HG03135 (cell line): ENCODE results near the gene PARD6G.

Experiments used
- ATAC-seq: cut with Tn5 transposase; IDR thresholded peaks from one replicate; pipeline ENCODE4 v1.9.1; 2021; ENCODE audit warnings: mild to moderate bottlenecking, moderate library complexity; ENCODE audit not compliant: unreplicated experiment

The PARD6G gene

DNA sequence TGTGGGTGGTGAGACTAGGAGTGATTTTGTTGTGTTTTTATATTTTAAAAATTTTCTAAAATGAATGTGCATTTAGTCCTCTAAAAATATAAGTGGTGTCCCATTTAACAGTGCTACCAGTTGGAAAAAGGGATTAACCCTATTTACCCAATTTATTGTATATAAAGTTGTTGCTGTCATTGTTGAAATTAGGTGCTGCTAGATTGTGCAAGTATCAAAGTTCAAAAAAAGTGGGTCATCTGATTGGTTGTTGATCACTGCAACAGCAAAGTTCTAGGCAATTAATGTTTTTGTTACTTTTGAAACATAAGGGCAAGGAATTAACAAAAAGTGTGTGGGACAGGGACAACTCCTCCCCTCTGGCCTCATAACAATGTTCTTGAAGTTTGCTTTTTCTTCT is 97.6 kb downstream of the PARD6G start:
- no peak for ATAC-seq

DNA sequence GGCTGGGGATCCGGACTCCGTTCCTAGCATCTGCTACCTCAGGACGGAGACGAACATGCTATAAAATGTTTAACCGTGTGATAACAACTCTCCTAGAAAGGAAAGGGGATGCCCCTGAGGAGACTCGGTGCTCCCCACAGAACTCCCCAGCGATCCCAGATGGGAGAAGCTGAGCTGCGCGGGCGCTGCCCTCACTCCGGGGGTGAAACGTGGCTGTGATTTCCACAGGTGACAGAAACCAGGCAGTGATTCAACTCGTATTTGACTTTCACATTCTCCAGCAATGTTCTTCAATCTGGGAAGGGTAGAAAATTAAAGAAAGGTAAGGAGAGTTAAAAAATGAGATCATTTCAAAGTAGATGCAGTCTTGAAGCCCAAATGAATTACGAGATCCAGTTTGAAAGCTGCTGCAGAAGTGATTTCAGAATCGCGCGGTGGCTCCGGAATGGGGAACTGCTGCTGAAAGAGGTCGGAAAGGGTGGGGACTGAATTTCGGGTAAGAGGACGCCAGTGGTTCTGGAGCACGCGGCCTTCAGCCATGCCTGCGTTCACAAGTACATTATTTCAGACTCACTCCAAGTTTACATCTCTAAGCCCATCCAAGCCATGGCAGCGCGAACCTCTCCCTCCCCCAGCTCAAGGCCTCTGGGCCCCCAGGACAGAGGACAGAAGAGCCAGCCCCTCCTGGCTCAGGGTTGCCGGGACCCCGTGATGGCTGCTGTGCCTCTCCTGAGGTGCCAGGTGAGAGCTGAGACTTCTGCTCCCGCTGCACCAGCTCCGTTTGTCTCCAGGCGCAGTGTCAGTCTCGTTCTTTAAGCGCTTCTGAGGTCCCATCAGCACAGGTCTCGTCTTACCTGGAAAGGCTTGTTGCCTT is 98.8 kb downstream of the PARD6G start:
- ATAC-seq: peak; percentile 6

DNA sequence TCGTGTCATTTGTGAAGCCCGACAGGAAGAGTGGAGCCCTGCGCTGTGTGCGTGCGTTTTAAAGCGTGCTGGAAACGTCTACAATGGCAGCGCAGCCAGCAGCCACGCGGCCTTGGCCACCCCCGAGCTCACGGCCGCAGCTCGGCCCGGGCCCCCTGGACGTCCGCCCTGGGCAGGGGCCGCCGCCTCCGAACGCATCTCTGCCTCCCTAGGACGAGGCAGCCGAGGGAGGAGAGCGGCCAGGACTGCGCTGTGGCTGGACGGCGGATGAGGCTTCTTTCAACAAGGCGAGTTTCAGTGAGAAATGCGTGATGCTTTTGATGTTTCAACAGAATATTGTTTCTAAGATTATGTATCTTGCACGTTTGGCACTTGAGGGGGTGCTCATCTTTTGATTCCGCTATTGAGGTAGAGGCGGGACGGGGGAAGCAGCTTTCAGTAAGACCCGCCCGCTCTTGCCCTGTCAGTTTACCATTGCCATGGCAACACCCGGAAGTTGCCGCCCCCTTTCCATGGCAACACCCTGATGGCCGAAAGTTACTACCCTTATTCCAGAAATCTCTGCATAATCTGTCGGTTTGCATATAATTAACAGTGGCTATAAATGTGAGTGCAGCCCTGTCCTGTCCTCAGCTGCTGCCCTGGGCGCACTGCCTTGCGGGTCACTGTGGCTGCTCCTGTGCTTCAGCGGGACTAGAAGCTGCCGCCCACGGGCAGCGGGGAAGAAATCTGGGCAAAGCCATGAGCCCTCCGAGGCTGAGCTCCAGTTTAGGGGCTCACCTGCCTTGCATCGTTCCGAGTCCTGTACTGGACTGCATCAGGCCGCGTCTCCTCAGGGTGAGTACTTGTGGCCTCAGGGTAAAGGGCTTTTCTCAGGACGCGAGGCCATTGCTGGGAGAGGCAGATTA is 99.6 kb downstream of the PARD6G start:
- peak; percentile 78 for ATAC-seq

DNA sequence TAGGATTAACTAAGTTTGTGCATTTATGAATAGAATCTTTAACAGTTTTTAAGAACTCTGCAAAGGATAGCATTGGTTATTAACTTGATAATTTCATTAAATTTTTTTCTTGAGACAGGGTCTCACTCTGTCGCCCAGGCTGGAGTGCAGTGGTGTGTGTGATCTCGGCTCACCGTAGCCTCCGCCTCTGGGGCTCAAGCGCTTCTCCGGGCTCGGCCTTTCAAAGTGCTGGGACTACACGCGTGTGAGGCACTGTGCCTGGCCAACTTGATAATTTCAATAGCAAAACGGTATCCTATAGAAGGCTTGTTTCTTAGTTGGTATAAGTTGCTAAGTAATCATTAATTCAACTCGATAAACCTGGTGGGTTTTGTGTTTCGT is 100.3 kb downstream of the PARD6G start:
- ATAC-seq: peak; percentile 34

DNA sequence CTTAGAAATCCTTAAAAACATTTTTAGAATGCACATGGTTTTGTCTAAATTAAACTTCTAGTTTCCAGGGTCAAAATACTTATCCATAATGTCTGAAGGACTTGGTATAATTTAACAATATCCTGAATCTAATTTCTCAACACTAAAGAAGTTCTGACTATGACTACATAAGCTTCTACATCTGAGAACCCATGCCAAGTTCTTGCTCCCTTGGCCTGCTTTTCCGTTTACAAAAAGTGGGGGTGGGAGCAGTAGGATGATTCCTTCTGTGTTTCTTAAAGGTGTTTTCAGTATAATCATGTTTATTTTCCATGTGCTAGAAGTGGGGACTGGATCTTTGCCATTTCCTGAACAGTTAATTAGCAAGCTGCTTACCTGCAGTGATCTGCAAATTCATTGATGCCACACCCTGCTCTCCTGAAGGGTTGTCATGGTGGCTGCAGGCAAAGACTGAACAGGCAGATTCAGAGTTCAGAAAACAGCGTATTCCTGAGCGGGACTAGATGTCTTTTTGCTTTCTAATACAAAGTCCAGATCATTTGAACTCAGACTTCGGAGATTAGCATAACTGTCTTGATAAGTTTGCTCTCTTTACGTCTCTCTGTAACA is 102.0 kb downstream of the PARD6G start:
- no peak for ATAC-seq

DNA sequence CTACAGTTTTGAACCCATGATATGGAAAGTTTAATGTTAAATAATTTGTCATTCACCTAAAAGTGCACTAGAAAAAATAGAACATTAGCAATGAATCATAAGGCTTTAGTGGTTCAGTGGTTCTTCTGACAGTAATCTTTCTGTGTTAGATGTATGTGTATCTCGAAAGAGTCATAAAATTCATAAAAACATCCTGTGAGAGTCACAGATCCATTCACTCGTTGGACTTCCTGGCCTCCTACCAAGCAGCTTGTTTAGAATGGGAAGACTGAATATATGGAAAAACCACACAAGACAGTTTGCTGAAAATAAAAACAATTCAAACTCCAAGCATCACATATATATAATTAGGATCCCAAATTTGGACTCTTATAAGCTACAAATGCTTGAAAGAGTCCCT is 103.4 kb downstream of the PARD6G start:
- no peak for ATAC-seq

DNA sequence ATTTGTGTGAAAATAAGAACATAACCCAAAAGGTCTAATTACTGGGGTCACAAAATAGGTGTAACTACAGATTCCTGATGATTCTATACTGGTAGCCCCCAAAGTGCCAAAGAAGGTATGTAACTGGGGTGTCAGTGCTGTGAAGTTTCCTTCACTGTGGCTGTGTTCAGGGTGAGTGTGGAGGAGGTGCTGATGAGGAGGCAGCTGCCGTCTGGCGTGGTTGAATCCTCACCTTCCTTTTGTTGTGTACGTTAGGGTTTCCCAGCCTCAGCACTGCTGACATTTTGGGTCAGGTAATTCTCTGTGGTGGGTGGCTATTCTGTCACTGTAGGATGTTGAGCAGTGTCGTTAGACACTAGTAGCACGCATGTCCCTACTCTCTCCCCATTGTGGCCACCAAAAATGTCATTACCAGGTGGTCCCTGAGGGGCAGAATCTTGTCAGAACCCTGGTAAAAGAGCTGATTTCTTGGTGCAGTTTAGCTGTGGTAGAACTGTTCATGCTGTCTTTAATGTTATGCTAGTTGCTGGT is 106.8 kb downstream of the PARD6G start:
- ATAC-seq: no peak

DNA sequence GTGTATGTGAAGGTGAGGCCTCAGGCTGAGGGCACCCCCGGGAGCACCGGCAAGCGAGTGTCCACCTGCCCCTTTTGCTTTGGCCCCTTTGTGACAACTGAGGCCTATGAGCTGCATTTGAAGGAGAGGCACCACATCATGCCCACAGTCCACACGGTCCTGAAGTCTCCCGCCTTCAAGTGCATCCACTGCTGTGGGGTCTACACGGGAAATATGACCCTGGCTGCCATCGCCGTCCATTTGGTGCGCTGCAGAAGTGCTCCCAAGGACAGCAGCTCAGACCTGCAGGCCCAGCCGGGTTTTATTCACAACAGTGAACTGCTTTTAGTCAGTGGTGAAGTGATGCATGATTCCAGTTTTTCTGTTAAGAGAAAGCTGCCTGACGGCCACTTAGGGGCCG is 109.3 kb downstream of the PARD6G start:
- no peak for ATAC-seq

DNA sequence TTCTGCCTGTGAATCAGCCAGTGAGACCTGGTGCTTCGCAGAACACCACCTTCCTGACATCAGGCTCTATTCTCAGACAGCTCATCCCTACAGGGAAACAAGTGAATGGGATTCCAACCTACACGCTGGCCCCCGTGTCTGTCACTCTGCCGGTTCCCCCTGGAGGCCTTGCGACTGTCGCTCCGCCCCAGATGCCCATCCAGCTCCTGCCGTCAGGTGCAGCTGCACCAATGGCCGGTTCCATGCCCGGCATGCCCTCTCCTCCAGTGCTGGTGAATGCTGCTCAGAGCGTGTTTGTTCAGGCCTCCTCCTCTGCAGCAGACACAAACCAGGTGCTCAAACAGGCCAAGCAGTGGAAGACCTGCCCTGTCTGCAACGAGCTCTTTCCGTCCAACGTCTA is 110.2 kb downstream of the PARD6G start:
- ATAC-seq: no peak

DNA sequence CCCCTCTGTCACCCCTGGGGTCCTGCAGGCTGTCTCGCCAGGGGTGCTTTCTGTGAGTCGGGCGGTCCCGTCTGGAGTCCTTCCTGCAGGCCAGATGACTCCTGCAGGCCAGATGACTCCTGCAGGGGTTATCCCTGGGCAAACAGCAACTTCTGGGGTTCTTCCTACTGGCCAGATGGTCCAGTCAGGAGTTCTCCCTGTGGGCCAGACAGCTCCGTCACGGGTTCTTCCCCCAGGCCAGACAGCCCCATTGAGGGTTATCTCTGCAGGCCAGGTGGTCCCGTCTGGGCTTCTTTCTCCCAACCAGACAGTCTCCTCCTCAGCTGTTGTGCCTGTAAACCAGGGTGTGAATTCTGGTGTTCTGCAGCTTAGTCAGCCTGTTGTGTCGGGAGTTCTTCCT is 110.6 kb downstream of the PARD6G start:
- ATAC-seq: no peak

DNA sequence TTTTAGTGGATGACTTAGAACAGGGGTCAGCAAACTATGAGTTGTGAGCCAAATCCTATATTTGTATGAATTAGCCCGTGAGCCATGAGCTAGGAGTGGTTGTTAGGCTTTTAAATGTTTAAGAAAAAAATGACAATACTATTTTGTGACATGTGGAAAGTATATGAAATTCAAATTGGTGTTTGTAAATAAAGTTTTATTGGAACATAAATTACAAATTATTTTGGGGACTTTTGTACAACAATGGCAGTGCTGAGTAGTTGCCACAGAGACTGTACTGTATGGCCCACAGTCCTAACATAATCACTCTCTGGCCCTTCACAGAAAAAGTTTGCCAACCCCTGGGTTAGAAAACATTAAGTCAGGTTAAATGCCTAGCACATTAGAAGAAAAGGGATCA is 112.2 kb downstream of the PARD6G start:
- ATAC-seq: no peak

DNA sequence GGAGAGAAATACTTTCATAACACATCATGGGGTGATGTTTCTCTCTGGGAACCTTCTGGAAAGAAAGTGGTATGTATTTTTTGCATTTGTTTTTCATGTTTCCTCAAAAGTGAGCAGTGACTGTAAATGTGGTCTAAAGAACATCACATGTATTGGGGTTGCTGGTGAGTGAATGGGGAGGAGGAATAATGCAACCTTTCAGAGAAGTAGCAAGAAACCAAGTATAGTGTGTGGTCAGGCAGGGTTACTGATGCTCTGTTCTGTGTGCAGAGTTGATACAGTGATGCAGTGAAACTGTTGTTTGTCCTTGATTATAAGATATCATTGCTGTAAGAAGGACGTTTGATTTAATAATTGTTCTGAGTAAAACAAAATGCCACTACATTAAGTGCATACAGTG is 114.2 kb downstream of the PARD6G start:
- no peak for ATAC-seq

DNA sequence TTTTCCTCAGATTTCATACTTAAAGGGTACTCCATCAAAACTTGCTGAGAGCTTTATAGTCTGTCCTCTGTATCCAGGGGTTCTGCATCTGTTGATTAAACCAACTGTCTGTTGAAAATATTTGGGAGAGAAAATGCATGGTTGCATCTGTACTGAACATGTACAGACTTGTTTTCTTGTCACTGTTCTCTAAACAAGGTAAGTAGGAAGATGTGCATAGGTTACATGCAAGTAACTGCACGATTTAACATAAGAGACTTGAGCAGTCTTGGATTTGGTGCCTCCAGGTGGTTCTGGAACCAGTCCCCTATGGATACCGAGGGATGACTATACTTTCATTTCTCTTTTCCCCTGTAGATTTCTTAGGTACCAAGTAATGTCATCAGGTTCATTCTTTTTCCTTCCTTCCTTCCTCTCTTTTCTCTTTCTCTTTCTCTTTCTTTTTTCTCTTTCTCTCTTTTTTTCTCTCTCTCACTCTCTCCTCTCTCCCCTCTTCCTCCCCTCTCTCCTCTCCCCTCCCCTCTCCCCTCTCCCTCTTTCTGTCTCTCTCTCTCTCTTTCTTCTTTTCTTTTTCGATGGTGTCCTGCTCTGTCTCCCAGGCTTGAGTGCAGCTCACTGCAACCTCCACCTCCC is 115.0 kb downstream of the PARD6G start:
- no peak for ATAC-seq

DNA sequence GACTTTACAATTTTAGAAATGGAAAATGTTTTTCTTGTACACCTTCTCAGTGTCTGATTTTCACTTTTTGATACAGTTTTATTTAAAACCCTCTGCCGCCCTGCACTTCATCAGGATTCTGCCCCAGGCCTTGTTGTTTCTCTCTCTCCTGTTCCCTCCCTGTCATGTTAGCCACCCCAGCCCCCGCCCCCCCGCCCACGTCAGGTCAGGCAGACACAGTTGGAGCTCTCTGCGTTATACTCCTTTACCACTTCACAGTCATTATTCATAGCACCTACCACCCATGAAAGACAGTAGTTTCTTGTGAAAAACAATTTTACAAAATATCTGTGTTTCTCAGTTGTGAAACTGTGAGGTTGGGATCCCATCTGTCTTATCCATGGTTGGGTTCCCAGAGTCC is 116.8 kb downstream of the PARD6G start:
- no peak for ATAC-seq

DNA sequence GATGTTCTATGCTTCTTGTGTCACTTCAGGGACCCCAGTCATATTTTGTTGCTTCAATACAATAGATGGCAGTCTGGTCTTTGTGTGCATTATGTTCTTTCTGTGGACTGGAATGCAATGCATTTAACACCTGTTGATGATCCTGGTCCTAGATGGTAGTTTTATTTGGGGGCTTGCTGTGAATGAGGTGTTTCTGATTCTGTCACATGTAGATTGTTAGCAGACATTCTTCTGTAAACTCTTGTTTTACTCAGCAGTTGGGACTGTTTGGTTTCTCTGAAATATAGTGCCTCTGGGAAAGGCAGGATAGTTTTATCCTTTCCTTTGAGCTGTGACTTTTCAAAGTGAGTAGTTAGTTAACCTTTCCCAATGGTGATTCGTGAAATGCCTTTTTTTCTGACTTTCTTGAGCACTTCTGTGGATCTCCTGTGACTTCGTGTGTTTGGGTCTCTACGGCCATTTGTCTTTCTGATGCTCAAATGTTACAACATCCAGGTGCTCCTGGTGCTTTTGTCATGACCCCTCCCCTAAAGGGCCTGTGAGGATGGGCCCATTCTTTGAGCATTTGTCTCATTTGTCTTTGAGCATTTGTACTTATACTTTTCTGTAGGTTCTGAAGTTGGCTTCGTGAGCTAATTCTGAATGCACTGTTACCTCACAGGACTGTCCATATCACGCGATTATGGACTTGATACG is 117.5 kb downstream of the PARD6G start:
- no peak for ATAC-seq

DNA sequence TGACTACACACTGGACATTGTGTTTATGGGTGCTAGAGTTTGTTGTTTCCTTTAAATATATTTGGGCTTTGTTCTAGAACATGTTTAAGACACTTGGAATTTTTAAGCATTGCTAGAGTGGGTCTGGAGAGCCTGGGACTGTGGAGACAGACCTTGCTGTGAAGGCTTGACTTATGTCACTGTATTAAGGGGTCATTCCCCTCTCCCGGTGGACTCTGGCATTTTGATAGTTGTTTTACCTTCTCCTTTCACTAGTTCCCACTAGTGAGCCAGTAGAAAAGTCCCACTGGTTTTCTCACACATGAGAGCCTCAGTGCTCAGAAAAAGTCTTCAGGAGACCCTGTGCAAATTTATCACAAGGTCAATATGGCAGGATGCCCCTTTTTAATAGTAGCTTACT is 119.7 kb downstream of the PARD6G start:
- ATAC-seq: no peak

DNA sequence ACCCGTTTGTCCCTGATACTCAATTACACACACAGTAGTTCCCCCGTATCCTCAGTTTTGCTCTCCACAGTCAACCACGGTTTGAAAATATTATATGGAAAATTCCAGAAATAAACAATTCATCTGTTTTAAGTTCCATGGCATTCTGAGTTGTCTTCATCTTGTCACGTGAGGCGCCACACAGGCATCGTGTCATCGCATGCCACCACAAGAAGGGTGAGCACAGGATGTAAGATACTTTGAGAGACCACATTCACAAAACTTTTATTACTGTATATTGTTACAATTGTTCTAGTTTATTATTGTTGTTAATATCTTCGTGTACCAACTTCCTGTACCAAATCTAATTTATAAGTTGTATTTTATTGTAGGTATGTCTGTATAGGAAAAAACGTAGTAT is 120.5 kb downstream of the PARD6G start:
- ATAC-seq: no peak

DNA sequence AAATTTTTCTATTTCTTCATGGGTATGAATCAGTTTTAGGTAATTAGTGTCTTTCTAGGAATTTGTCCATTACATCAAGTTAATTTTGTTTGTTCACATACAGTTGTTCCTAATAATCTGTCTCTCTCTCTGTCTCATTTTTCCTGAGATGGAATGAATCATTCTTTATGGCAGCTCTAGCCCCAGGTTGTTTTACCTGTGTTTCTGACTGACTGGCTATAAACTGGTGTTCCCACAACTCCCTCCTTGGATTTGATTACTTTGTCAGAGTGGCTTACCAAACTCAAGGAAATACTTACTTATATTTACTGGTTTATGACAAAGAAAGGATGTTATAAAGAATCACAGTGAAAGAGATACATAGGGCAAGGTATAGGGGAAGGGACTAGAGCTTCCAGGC is 123.2 kb downstream of the PARD6G start:
- ATAC-seq: no peak

DNA sequence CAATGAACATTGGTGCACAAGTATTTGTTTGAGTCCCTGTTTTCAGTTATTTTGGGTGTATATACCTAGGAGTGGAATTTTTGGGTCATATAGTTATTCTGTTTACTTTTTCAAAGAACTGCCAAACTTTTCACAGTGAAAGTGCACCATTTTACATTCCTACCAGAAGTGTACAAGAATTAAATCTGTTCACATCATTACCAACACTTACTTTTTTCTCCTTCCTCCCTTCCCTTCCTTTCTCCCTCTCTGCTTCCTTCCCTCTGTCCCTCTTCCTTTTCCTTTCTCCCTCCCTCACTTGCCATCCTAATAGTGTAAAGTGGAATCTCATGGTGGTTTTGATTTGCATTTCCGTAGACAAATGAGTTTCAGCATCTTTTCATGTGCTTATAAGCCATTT is 126.4 kb downstream of the PARD6G start:
- ATAC-seq: no peak

DNA sequence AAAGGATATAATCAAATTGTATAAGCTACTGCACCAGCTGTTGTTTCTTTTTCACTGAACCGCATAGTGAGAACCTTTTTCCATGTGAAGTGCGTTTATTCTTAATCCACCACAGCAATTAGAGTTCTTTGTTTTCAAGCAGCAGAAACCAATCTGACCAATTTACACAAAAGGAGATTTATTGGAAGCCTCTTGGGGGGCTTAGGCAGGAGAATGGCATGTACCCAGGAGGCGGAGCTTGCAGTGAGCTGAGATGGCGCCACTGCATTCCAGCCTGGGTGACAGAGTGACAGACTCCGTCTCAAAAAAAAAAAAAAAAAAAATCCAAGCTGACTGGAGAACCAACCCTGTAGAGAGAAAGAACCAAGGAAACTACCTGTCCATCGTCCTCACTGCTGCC is 128.2 kb downstream of the PARD6G start:
- ATAC-seq: no peak
